HepG2 (cell line): ENCODE measurements around the gene ACOT8. TPM values are rescaled to one million over a fixed set of nuclear protein-coding genes. Genes with fewer than 3 reads are reported as not detected.
A peak's percentile ranks its signal among the peaks of the same experiment; 100 is the strongest.

Experiments
- CC2D1A ChIP-seq: sonication (generic); formaldehyde crosslinking; IDR thresholded peaks from 2 replicates; pipeline ENCODE4 v1.8.1; 2023; ENCODE audit warnings: mild to moderate bottlenecking, missing genetic modification reagents
- ETV5 ChIP-seq: IDR thresholded peaks from 2 replicates; pipeline ENCODE4 v1.6.1; 2018; ENCODE audit warnings: missing biosample characterization, missing genetic modification reagents, inconsistent platforms, borderline replicate concordance
- KDM6A ChIP-seq: IDR thresholded peaks from 2 replicates; pipeline ENCODE4 v1.6.1; 2016; ENCODE audit warnings: low read depth
- MIER2 ChIP-seq: IDR thresholded peaks from 2 replicates; pipeline ENCODE4 v1.6.1; 2016; ENCODE audit warnings: missing biosample characterization, missing genetic modification reagents
- NFE2L1 ChIP-seq: sonication (generic); formaldehyde crosslinking; IDR thresholded peaks from 2 replicates; pipeline ENCODE4 v1.4.0; 2020; ENCODE audit warnings: missing genetic modification reagents, mild to moderate bottlenecking, borderline replicate concordance
- NFRKB ChIP-seq: fragments of 450-650 bp; IDR thresholded peaks from 2 replicates; pipeline ENCODE4 v1.6.1; 2017
- PAF1 ChIP-seq: IDR thresholded peaks from 2 replicates; pipeline ENCODE4 v1.6.1; 2016; ENCODE audit warnings: missing genetic modification reagents, missing compliant biosample characterization
- PHF5A ChIP-seq: IDR thresholded peaks from one replicate; pipeline ENCODE4 v1.6.1; 2018; ENCODE audit warnings: low read depth, missing genetic modification reagents; ENCODE audit not compliant: unreplicated experiment
- REPIN1 ChIP-seq: sonication (generic); formaldehyde crosslinking; IDR thresholded peaks from 2 replicates; pipeline ENCODE4 v1.8.0; 2022; ENCODE audit warnings: missing genetic modification reagents, low read depth, mild to moderate bottlenecking, borderline replicate concordance
- SALL2 ChIP-seq: sonication (generic); formaldehyde crosslinking; IDR thresholded peaks from 2 replicates; pipeline ENCODE4 v1.8.1; 2023; ENCODE audit warnings: mild to moderate bottlenecking, missing genetic modification reagents, inconsistent platforms
- XRCC5 ChIP-seq: fragments of 200-400 bp; formaldehyde crosslinking; optimal IDR thresholded peaks from 2 replicates; pipeline ENCODE3; 2017; ENCODE audit warnings: mild to moderate bottlenecking, low read length
- ZBTB8A ChIP-seq: sonication (generic); formaldehyde crosslinking; IDR thresholded peaks from 2 replicates; pipeline ENCODE4 v1.4.0; 2020; ENCODE audit warnings: mild to moderate bottlenecking, low read depth, missing genetic modification reagents, borderline replicate concordance
- ZFX ChIP-seq: sonication (generic); formaldehyde crosslinking; IDR thresholded peaks from 2 replicates; pipeline ENCODE4 v1.4.0; 2020; ENCODE audit warnings: mild to moderate bottlenecking, low read depth, missing genetic modification reagents, moderate library complexity
- ZNF17 ChIP-seq: sonication (generic); formaldehyde crosslinking; IDR thresholded peaks from 2 replicates; pipeline ENCODE4 v1.5.0; 2020; ENCODE audit warnings: mild to moderate bottlenecking, missing genetic modification reagents
- ZNF20 ChIP-seq: sonication (generic); formaldehyde crosslinking; IDR thresholded peaks from 2 replicates; pipeline ENCODE4 v1.4.0; 2020; ENCODE audit warnings: mild to moderate bottlenecking, moderate library complexity, missing genetic modification reagents
- ZNF232 ChIP-seq: sonication (generic); formaldehyde crosslinking; IDR thresholded peaks from 2 replicates; pipeline ENCODE4 v1.4.0; 2020; ENCODE audit warnings: missing genetic modification reagents, borderline replicate concordance
- ZNF253 ChIP-seq: sonication (generic); formaldehyde crosslinking; IDR thresholded peaks from 2 replicates; pipeline ENCODE4 v1.8.0; 2022; ENCODE audit warnings: mild to moderate bottlenecking, missing genetic modification reagents, borderline replicate concordance
- ZNF672 ChIP-seq: sonication (generic); formaldehyde crosslinking; IDR thresholded peaks from 2 replicates; pipeline ENCODE4 v1.8.1; 2022; ENCODE audit warnings: missing genetic modification reagents
- ZSCAN22 ChIP-seq: sonication (generic); formaldehyde crosslinking; IDR thresholded peaks from 2 replicates; pipeline ENCODE4 v1.4.0; 2020; ENCODE audit warnings: mild to moderate bottlenecking, missing genetic modification reagents
- polyA plus RNA-seq, 8 experiments: library from polyadenylated mRNA; depleted of rRNA in 3 of 8; stranded (reverse) in 7 of 8; unstranded in 1 of 8; fragments of >200 nt; fragmentation: Illumina TruSeq in 4 of 8; extraction: Trizol in 4 of 8; gene quantifications; 2 replicates each; pipeline versions ENCODE4 v1.2.1 to v1.2.3, GENCODE V29; 2011 to 2016; ENCODE audit warnings: low read depth in 4 of 8, missing spikeins in 1 of 8, mixed read lengths in 1 of 8; ENCODE audit not compliant: insufficient read depth in 1 of 8
- total RNA-seq, 5 experiments: library from RNA; depleted of rRNA; stranded (reverse); fragments of >200 nt; fragmentation: Illumina TruSeq; extraction: Trizol; gene quantifications; 2 replicates each; pipeline ENCODE4 v1.2.3, GENCODE V29; 2016; ENCODE audit warnings: low read depth in 1 of 5
- TF ChIP-seq, protein P1 (sequence below): sonication (generic); formaldehyde crosslinking; IDR thresholded peaks from 2 replicates; pipeline ENCODE4; 2020; ENCODE audit warnings: missing genetic modification reagents, mild to moderate bottlenecking, borderline replicate concordance
- TF ChIP-seq, protein P2 (sequence below): sonication (generic); formaldehyde crosslinking; IDR thresholded peaks from 2 replicates; pipeline ENCODE4 v1.5.1; 2020; ENCODE audit warnings: missing genetic modification reagents, mild to moderate bottlenecking, borderline replicate concordance
- TF ChIP-seq, protein P3 (sequence below): sonication (generic); formaldehyde crosslinking; IDR thresholded peaks from 2 replicates; pipeline ENCODE4 v1.4.0; 2020; ENCODE audit warnings: mild to moderate bottlenecking, missing genetic modification reagents
- TF ChIP-seq, protein P4 (sequence below): sonication (generic); formaldehyde crosslinking; IDR thresholded peaks from 2 replicates; pipeline ENCODE4 v1.4.0; 2020; ENCODE audit warnings: missing genetic modification reagents, mild to moderate bottlenecking, borderline replicate concordance
- TF ChIP-seq, protein P5 (sequence below): IDR thresholded peaks from 2 replicates; pipeline ENCODE4 v1.6.1; 2016; ENCODE audit warnings: mild to moderate bottlenecking

ACOT8 gene
- total and polyA plus RNA-seq, 2 of the 13 experiments (the other 11 are each of a cell fraction or from before 2014, with no cell fraction given) = 31.4 to 45.5 TPM

DNA sequence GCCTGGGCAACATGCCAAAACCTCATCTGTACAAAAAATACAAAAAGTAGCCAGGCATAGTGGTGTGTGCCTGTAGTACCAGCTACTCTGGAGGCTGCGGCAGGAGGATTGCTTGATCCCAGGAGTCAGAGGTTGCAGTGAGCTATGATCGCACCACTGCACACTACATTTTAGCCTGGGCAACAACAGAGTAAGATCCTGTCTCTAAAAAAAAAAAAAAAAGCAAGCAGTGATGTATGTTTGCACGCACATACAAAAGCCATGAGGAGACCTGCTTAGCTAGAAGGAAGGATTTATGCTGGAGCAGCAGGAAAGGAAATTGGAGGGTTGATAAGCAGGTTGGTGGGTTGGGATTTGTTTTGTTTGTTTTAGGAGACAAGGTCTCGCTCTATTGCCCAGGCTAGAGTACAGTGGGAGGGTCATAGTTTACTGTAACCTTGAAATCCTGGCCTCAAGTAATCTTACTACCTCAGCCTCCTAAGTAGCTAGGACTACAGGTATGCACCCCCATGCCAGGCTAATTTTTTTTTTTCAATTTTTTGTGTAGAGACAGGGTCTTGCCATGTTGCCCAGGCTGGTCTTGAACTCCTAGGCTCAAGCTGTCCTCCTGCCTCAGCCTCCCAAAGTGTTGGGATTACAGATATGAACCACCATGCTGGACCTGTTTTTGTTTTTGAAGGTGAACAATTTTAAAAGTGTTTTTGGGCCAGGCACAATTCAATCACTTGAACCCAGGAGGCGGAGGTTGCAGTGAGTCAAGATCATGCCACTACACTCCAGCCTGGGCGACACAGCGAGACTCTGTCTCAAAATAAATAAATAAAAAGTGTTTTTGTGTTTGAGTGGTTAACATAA is 4.3 kb upstream of the ACOT8 start (continued):
- TF ChIP-seq, protein P1, sequence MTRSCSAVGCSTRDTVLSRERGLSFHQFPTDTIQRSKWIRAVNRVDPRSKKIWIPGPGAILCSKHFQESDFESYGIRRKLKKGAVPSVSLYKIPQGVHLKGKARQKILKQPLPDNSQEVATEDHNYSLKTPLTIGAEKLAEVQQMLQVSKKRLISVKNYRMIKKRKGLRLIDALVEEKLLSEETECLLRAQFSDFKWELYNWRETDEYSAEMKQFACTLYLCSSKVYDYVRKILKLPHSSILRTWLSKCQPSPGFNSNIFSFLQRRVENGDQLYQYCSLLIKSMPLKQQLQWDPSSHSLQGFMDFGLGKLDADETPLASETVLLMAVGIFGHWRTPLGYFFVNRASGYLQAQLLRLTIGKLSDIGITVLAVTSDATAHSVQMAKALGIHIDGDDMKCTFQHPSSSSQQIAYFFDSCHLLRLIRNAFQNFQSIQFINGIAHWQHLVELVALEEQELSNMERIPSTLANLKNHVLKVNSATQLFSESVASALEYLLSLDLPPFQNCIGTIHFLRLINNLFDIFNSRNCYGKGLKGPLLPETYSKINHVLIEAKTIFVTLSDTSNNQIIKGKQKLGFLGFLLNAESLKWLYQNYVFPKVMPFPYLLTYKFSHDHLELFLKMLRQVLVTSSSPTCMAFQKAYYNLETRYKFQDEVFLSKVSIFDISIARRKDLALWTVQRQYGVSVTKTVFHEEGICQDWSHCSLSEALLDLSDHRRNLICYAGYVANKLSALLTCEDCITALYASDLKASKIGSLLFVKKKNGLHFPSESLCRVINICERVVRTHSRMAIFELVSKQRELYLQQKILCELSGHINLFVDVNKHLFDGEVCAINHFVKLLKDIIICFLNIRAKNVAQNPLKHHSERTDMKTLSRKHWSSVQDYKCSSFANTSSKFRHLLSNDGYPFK = no peak
- TF ChIP-seq KDM6A (CRISPR knock-in tag) (no peak), ZNF232 (CRISPR knock-in tag) (no peak), PAF1 (CRISPR knock-in tag) (no peak), NFRKB (no peak), ZNF17 (CRISPR knock-in tag) (no peak), REPIN1 (CRISPR knock-in tag) (no peak), ZFX (CRISPR knock-in tag) (no peak), ZNF253 (CRISPR knock-in tag) (no peak), ZSCAN22 (CRISPR knock-in tag) (no peak), XRCC5 (peak; percentile 17), PHF5A (CRISPR knock-in tag) (no peak), MIER2 (CRISPR knock-in tag) (no peak), SALL2 (CRISPR knock-in tag) (no peak), NFE2L1 (CRISPR knock-in tag) (no peak), ZNF20 (CRISPR knock-in tag) (no peak), CC2D1A (CRISPR knock-in tag) (no peak), ETV5 (CRISPR knock-in tag) (peak; percentile 31; the same call in 1 of the 2 replicates), ZNF672 (CRISPR knock-in tag) (no peak), ZBTB8A (CRISPR knock-in tag) (no peak)
- TF ChIP-seq, protein P2, sequence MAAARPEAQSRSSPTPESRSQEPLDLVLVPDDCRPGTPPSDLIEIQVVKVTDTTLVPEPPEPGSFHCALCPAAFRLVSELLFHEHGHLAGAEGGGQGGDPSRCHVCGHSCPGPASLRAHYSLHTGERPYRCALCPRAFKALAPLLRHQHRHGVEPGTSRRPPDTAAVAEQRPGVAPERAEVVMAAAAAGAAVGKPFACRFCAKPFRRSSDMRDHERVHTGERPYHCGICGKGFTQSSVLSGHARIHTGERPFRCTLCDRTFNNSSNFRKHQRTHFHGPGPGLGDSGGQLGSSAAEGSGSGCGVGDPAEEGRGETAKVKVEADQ (CRISPR knock-in tag) = no peak
- TF ChIP-seq, protein P3, sequence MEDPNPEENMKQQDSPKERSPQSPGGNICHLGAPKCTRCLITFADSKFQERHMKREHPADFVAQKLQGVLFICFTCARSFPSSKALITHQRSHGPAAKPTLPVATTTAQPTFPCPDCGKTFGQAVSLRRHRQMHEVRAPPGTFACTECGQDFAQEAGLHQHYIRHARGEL = no peak
- TF ChIP-seq, protein P4, sequence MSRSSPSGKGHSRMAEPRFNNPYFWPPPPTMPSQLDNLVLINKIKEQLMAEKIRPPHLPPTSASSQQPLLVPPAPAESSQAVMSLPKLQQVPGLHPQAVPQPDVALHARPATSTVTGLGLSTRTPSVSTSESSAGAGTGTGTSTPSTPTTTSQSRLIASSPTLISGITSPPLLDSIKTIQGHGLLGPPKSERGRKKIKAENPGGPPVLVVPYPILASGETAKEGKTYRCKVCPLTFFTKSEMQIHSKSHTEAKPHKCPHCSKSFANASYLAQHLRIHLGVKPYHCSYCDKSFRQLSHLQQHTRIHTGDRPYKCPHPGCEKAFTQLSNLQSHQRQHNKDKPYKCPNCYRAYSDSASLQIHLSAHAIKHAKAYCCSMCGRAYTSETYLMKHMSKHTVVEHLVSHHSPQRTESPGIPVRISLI (CRISPR knock-in tag) = peak; percentile 82
- TF ChIP-seq, protein P5, sequence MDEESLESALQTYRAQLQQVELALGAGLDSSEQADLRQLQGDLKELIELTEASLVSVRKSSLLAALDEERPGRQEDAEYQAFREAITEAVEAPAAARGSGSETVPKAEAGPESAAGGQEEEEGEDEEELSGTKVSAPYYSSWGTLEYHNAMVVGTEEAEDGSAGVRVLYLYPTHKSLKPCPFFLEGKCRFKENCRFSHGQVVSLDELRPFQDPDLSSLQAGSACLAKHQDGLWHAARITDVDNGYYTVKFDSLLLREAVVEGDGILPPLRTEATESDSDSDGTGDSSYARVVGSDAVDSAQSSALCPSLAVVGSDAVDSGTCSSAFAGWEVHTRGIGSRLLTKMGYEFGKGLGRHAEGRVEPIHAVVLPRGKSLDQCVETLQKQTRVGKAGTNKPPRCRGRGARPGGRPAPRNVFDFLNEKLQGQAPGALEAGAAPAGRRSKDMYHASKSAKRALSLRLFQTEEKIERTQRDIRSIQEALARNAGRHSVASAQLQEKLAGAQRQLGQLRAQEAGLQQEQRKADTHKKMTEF (CRISPR knock-in tag) = no peak
